CD4-positive, CD25-positive, alpha-beta regulatory T cell (primary cell): Measurements from ENCODE around the gene SPATA24. TPM values are rescaled to one million over a fixed set of nuclear protein-coding genes. Genes with fewer than 3 reads are reported as not detected.
A peak's percentile ranks its signal among the peaks of the same experiment; 100 is the strongest.

ENCODE experiments used
- ATAC-seq, 2 donors: fragments of 150-1000 bp; cut with Tn5 transposase; one replicate each; pipeline ENCODE4 v1.10.0; 2021; ENCODE audit warnings: low read depth in 2 of 2, moderate number of reproducible peaks in 2 of 2, moderate library complexity in 1 of 2
- DNase-seq, 3 donors: peaks; one replicate each; pipeline versions ENCODE4 v3.0.0 to v3.0.0-alpha.2; 2012 to 2022; ENCODE audit warnings: mixed read lengths in 1 of 3
- H3K27ac ChIP-seq: one replicate; pipeline ENCODE4 v1.7.0; 2013; ENCODE audit warnings: mild to moderate bottlenecking, low read length; ENCODE audit not compliant: insufficient read depth, poor library complexity, severe bottlenecking
- H3K27me3 ChIP-seq: one replicate; pipeline ENCODE4 v1.7.0; 2013; ENCODE audit warnings: low read length; ENCODE audit not compliant: control insufficient read depth, insufficient read depth
- H3K36me3 ChIP-seq: one replicate; pipeline ENCODE4 v1.7.0; 2013; ENCODE audit warnings: mild to moderate bottlenecking, low read length, moderate library complexity; ENCODE audit not compliant: control insufficient read depth, insufficient read depth
- H3K4me1 ChIP-seq: 2 replicates; pipeline ENCODE4 v1.7.0; 2013; ENCODE audit warnings: mild to moderate bottlenecking, low read length; ENCODE audit not compliant: insufficient read depth, control insufficient read depth, poor library complexity, severe bottlenecking
- H3K4me3 ChIP-seq: one replicate; pipeline ENCODE4 v1.7.0; 2013; ENCODE audit warnings: low read depth, mild to moderate bottlenecking, low read length, moderate library complexity
- H3K9me3 ChIP-seq, 2 experiments: 1 replicate in 1 of 2; 2 replicates in 1 of 2; pipeline ENCODE4 v1.7.0; 2013; ENCODE audit warnings: low read length in 2 of 2, mild to moderate bottlenecking in 1 of 2, moderate library complexity in 1 of 2; ENCODE audit not compliant: control insufficient read depth in 2 of 2
- H3K27ac Mint-ChIP-seq, 3 donors: one replicate each; pipeline ENCODE4 v1.8.0; 2020 to 2022; ENCODE audit warnings: mild to moderate bottlenecking in 3 of 3, mixed read lengths in 3 of 3, moderate library complexity in 2 of 3
- H3K27me3 Mint-ChIP-seq: one replicate; pipeline ENCODE4 v1.8.0; 2022; ENCODE audit warnings: mild to moderate bottlenecking, mixed read lengths
- H3K36me3 Mint-ChIP-seq: one replicate; pipeline ENCODE4 v1.8.0; 2020; ENCODE audit warnings: mixed read lengths
- H3K4me1 Mint-ChIP-seq, 4 donors: one replicate each; pipeline ENCODE4 v1.8.0; 2020 to 2022; ENCODE audit warnings: mixed read lengths in 4 of 4, mild to moderate bottlenecking in 1 of 4
- H3K4me3 Mint-ChIP-seq, 4 donors: one replicate each; pipeline ENCODE4 v1.8.0; 2020 to 2022; ENCODE audit warnings: mild to moderate bottlenecking in 4 of 4, mixed read lengths in 4 of 4, moderate library complexity in 3 of 4
- H3K9me3 Mint-ChIP-seq, 7 donors: one replicate each; pipeline ENCODE4 v1.8.0; 2020 to 2022; ENCODE audit warnings: mixed read lengths in 7 of 7, mild to moderate bottlenecking in 3 of 7, moderate library complexity in 2 of 7
- polyA plus RNA-seq, 4 donors: library from polyadenylated mRNA; unstranded; fragments of 300-500 nt; fragmentation: Illumina TruSeq; gene quantifications; one replicate each; pipeline ENCODE4 v1.2.3, GENCODE V29; 2021
- total RNA-seq: library from RNA; stranded (reverse); gene quantifications from one replicate; pipeline ENCODE4 v1.2.3, GENCODE V29; 2022

SPATA24 gene
- total and polyA plus RNA-seq, 5 donors from 2014 or later = 4.4 to 6.8 (median 5.5) TPM

DNA sequence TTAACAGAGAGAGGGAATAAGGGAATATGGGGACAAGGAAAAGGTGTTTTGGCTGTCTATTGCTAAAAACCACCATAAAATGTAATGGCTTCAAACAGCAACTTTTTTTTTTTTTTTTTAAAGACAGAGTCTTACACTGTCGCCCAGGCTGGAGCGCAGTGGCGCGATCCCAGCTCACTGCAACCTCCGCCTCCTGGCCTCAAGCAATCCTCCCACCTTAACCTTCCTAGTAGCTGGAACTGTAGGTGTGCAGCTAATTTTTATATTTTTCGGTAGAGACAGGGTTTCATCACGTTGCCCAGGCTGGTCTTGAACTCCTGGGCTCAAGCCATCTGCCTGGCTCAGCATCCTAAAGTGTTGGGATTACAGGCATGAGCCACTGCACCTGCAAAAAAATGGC, 4.3 kb upstream of the SPATA24 start:
- Mint-ChIP-seq H3K4me3 (no peak overlapping the region), H3K27ac (peak overlapping the region in 1 of 3 donors; percentile 64), H3K4me1 (peaks cover 18 to 25% (median 22%) of the 10 kb centered on the region in 4 donors), H3K9me3 (no peaks in the 10 kb centered on the region), H3K36me3 (peaks cover 5% of the 10 kb centered on the region), H3K27me3 (no peaks in the 10 kb centered on the region)
- no peak for ATAC-seq
- Histone ChIP-seq H3K27ac (no peak overlapping the region), H3K4me1 (peaks cover 14% of the 10 kb centered on the region), H3K27me3 (no peaks in the 10 kb centered on the region), H3K9me3 (no peaks in the 10 kb centered on the region), H3K36me3 (no peaks in the 10 kb centered on the region), H3K4me3 (no peak overlapping the region)
- no peak for DNase-seq

DNA sequence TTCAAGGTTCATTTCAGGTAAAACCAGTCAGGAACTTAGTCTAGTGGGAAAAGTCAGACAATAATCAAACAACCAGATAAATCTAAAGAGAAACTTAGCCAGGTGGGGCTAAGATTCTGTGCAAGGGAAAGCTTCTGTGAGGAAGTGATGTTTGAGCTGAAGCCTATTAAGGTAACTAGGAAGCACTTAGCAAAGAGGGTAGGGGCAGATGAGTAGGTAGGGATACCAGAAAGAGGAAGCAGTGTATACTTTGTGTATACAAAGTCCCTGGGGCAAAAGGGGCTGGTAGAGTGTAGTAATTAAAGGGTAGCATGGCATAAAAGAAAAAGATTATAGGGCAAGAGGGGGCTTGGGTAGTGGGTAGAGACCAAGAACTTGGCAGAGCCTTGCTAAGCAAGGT, 3.6 kb upstream of the SPATA24 start:
- Mint-ChIP-seq H3K4me3 (peak overlapping the region in 1 of 4 donors; percentile 43), H3K4me1 (peaks cover 16 to 31% (median 25%) of the 10 kb centered on the region in 4 donors), H3K36me3 (peaks cover 5% of the 10 kb centered on the region), H3K27ac (peak overlapping the region in 1 of 3 donors; percentile 64), H3K27me3 (no peaks in the 10 kb centered on the region), H3K9me3 (no peaks in the 10 kb centered on the region)
- DNase-seq (no peak), ATAC-seq (no peak)
- H3K36me3 ChIP-seq = no peaks in the 10 kb centered on the region
- H3K4me1 ChIP-seq = peaks cover 17% of the 10 kb centered on the region
- H3K27me3 ChIP-seq = no peaks in the 10 kb centered on the region
- H3K9me3 ChIP-seq = no peaks in the 10 kb centered on the region
- no peak overlapping the region for H3K27ac ChIP-seq
- H3K4me3 ChIP-seq = no peak overlapping the region

DNA sequence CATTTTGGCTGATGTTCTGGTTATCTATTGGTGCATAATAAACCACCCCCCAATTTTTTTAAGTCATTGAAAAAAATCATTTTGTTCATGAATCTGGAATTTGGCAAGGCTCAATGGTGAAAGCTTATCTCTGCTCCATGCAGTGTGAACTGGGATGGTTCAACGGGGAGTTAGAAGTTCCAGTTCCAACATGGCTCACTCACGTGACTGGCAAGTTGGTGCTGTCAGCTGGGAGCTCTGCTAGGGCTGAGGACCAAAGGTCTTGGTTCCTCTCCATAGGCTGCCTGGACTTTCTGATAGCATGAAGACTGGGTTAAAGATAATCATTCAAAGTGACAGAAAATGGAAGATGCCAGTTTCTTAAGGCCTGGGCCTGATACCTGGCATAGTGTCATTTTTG, 3.1 kb upstream of the SPATA24 start:
- Mint-ChIP-seq H3K27me3 (no peaks in the 10 kb centered on the region), H3K4me1 (peaks cover 16 to 34% (median 25%) of the 10 kb centered on the region in 4 donors), H3K9me3 (no peaks in the 10 kb centered on the region), H3K4me3 (no peak overlapping the region), H3K36me3 (peaks cover 5% of the 10 kb centered on the region), H3K27ac (peak overlapping the region in 1 of 3 donors; percentile 0)
- Histone ChIP-seq H3K4me3 (no peak overlapping the region), H3K27me3 (no peaks in the 10 kb centered on the region), H3K9me3 (no peaks in the 10 kb centered on the region), H3K27ac (no peak overlapping the region), H3K36me3 (no peaks in the 10 kb centered on the region), H3K4me1 (peaks cover 17% of the 10 kb centered on the region)
- no peak for ATAC-seq
- DNase-seq = no peak

DNA sequence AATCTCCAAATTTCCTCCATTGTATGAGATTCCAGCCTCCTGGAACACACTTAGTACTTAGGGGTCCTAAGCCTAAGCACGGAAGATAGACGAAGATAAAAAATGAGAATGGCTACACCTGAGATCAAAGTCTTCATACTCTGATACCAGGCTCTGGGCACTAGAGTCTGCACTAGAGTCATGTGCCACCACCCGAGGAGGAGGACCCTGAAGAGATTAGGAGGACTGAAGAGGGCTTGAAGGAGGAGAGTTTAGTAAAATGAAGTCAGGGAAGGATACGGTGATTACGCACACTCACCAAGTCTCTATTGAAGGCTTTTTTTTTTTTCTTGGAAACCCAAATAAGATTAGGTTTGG, 573 bp upstream of the SPATA24 start:
- H3K4me3 ChIP-seq = peak overlapping the region; percentile 73
- H3K36me3 ChIP-seq = no peaks in the 10 kb centered on the region
- Mint-ChIP-seq H3K4me1 (peaks cover 16 to 34% (median 25%) of the 10 kb centered on the region in 4 donors), H3K4me3 (peak overlapping the region; percentile 90 to 99 (median 95)), H3K27ac (peak overlapping the region; percentile 99 to 100 (median 99)), H3K36me3 (peaks cover under 1% of the 10 kb centered on the region), H3K27me3 (no peaks in the 10 kb centered on the region), H3K9me3 (no peaks in the 10 kb centered on the region)
- peaks cover 17% of the 10 kb centered on the region for H3K4me1 ChIP-seq
- DNase-seq (no peak), ATAC-seq (no peak)
- no peaks in the 10 kb centered on the region for H3K9me3 ChIP-seq
- peak overlapping the region; percentile 94 for H3K27ac ChIP-seq
- H3K27me3 ChIP-seq = no peaks in the 10 kb centered on the region

DNA sequence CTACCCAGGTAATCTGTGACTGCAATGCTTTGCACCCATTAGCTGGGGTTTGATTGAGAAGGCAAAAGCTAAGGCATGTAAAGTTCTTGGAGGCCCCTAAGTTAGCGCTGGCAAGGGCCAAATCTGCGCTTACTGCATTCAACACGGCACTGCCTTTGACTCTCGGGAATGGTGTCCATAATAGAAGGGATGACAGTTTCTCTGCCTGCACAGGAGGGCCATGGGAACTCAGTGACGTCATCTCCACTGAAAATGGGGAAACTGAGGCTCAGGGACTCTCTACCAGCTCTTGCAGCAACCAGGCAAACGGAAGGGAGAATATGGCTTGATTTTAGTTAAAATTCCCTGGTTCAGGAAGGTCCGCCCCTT, 487 bp downstream of the SPATA24 start:
- Histone ChIP-seq H3K4me3 (peak overlapping the region; percentile 81), H3K4me1 (peaks cover 17% of the 10 kb centered on the region), H3K27me3 (no peaks in the 10 kb centered on the region), H3K36me3 (no peaks in the 10 kb centered on the region), H3K9me3 (no peaks in the 10 kb centered on the region), H3K27ac (peak overlapping the region; percentile 94)
- H3K4me1 Mint-ChIP-seq = peaks cover 16 to 34% (median 26%) of the 10 kb centered on the region in 4 donors
- H3K36me3 Mint-ChIP-seq = no peaks in the 10 kb centered on the region
- no peaks in the 10 kb centered on the region for H3K27me3 Mint-ChIP-seq
- peak overlapping the region; percentile 99 to 100 (median 99) for H3K27ac Mint-ChIP-seq
- DNase-seq (no peak), ATAC-seq (no peak)
- no peaks in the 10 kb centered on the region for H3K9me3 Mint-ChIP-seq
- H3K4me3 Mint-ChIP-seq = peak overlapping the region; percentile 90 to 99 (median 95)

DNA sequence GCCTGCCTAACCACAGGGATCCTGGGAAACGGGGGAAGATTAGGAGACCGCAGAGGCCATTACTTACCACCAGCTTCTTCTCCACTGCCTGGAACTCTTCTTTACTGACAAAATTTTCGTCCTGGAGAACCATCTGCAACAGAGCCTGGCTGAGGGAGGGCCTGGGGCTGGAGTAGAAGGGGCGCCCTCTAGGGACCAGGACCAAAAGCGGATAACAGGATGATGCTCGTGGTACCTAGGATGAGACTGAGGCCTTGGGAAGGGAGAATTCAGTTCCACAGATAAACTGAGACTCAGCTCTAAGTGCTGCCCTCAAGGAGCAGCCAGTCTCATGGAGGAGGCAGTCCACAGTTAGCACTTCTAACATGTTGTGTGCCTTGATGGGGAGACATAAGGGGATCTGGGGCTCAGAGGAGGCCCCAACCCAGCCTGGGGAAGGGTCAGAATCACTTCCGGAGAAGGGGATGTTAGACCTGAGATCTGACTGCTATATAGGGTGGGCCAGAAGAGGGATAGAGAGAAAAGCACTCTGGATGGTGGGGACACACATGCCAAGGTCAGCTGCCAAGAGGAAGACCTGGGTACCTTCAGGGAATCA, 1.2 kb downstream of the SPATA24 start:
- Histone ChIP-seq H3K27ac (peak overlapping the region; percentile 94), H3K27me3 (no peaks in the 10 kb centered on the region), H3K4me1 (peaks cover 17% of the 10 kb centered on the region), H3K4me3 (peak overlapping the region; percentile 81), H3K36me3 (no peaks in the 10 kb centered on the region), H3K9me3 (no peaks in the 10 kb centered on the region)
- Mint-ChIP-seq H3K27ac (peak overlapping the region; percentile 99 to 100 (median 99)), H3K9me3 (no peaks in the 10 kb centered on the region), H3K27me3 (no peaks in the 10 kb centered on the region), H3K4me1 (peaks cover 12 to 32% (median 24%) of the 10 kb centered on the region in 4 donors), H3K4me3 (peak overlapping the region; percentile 58 to 99 (median 92)), H3K36me3 (no peaks in the 10 kb centered on the region)
- DNase-seq (no peak), ATAC-seq (no peak)

DNA sequence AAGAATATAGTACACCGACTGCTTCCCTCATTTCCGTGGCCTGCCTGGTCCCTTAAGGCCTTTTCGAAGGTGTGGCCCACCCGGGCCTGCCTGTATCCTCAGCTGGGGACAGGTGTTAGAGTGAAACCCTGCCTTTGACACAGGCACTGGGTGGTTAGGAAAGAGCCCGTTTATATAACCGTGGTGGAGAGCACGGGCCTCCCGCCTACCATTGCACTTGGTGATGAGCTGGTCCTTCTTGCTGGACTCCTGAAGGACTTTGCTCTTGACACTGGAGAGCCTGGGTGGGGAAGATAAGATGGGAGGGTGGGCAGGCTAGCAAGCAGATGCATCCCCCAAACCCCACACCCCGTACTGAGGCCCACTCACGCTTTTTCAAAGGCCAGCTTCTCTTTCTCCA, 2.3 kb downstream of the SPATA24 start:
- H3K36me3 ChIP-seq = no peaks in the 10 kb centered on the region
- H3K4me3 ChIP-seq = no peak overlapping the region
- Mint-ChIP-seq H3K4me1 (peaks cover 8 to 30% (median 24%) of the 10 kb centered on the region in 4 donors), H3K4me3 (peak overlapping the region in 1 of 4 donors; percentile 55), H3K27me3 (peaks cover 4% of the 10 kb centered on the region), H3K36me3 (no peaks in the 10 kb centered on the region), H3K9me3 (no peaks in the 10 kb centered on the region), H3K27ac (no peak overlapping the region)
- DNase-seq = no peak
- H3K27ac ChIP-seq = no peak overlapping the region
- H3K4me1 ChIP-seq = peaks cover 17% of the 10 kb centered on the region
- ATAC-seq = no peak
- H3K9me3 ChIP-seq = no peaks in the 10 kb centered on the region
- no peaks in the 10 kb centered on the region for H3K27me3 ChIP-seq

DNA sequence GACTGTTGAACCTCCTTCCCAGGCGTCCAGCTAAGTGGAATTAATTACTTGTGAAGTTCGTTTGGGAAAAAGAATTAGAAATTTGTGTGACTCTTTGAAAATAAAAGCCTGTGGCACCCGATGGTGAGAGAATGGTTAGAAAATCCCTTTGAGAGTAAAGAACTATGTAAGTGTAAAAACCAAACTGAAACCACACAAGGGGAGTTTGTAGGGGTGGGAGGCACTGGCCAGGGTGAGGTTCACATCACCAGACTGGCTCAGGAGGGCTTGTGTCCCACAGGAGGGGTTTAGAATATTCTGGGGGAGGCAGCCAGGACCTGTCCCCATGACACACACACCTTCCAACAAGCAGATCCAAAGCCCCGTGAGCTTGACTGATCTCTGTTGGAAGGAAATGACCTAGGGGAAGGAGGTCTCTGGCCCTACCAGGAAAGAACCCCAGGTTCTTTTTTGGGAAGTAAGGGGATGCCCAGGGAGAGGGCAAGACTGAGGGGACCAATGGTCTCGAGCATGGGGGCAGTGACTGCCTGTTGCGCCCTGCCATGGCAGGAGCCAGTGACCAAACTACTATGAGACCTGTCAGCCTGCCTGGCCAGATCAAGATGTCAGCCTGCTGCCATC, 4.3 kb downstream of the SPATA24 start:
- no peaks in the 10 kb centered on the region for H3K36me3 Mint-ChIP-seq
- Histone ChIP-seq H3K27ac (no peak overlapping the region), H3K4me3 (no peak overlapping the region), H3K4me1 (peaks cover 14% of the 10 kb centered on the region), H3K27me3 (no peaks in the 10 kb centered on the region), H3K36me3 (no peaks in the 10 kb centered on the region), H3K9me3 (no peaks in the 10 kb centered on the region)
- peak overlapping the region in 2 of 4 donors; percentile 32 to 45 for H3K4me3 Mint-ChIP-seq
- peaks cover 0 to 1% (median 0%) of the 10 kb centered on the region in 7 donors for H3K9me3 Mint-ChIP-seq
- H3K4me1 Mint-ChIP-seq = peaks cover 7 to 32% (median 24%) of the 10 kb centered on the region in 4 donors
- peak overlapping the region in 1 of 3 donors; percentile 47 for H3K27ac Mint-ChIP-seq
- H3K27me3 Mint-ChIP-seq = peaks cover 4% of the 10 kb centered on the region
- ATAC-seq (no peak), DNase-seq (no peak)
